Measurements from ENCODE around the gene PEAK1. TPM values are rescaled to one million over a fixed set of nuclear protein-coding genes. Genes with fewer than 3 reads are reported as not detected.

PEAK1 gene
- total RNA-seq, 1 experiment from 2014 or later: 13.8 TPM

GRCh38 chr15:77097921-77098320 lies 322.0 kb downstream of the PEAK1 start:
- CTCF ChIA-PET: no interaction called here
- H3K36me3 ChIP-seq (ENCODE audit: low read depth, low read length): no peaks in the 10 kb centered on the region
- H3K79me2 ChIP-seq (ENCODE audit: low read length): no peaks in the 10 kb centered on the region

GRCh38 chr15:77097248-77097721 lies 322.6 kb downstream of the PEAK1 start:
- CTCF ChIA-PET: no interaction called here
- Histone ChIP-seq H3K79me2 (ENCODE audit: low read length) (no peaks in the 10 kb centered on the region), H3K4me3 (ENCODE audit: low read length) (no peak overlapping the region), H3K4me1 (ENCODE audit: insufficient read depth, low read length) (no peaks in the 10 kb centered on the region), H3K36me3 (ENCODE audit: low read depth, low read length) (no peaks in the 10 kb centered on the region), H3K27me3 (ENCODE audit: low read length) (no peaks in the 10 kb centered on the region), H3F3A (ENCODE audit: low read length, unreplicated experiment) (no peaks in the 10 kb centered on the region), H3K9me2 (replicated peaks; ENCODE audit: low read length) (no peaks in the 10 kb centered on the region), H3K9me3 (ENCODE audit: low read length) (no peaks in the 10 kb centered on the region), H3K4me2 (ENCODE audit: low read length) (no peak overlapping the region), H4K20me1 (ENCODE audit: low read length) (no peaks in the 10 kb centered on the region), H3K9ac (ENCODE audit: low read length) (no peak overlapping the region), H2AFZ (ENCODE audit: low read length) (no peak overlapping the region), H3K27ac (ENCODE audit: low read length) (no peak overlapping the region)
- intact Hi-C loops (cut with micrococcal nuclease): no loop called here
- TF ChIP-seq EZH2 (IDR thresholded peaks at IDR 0.05; ENCODE audit: low read length, unreplicated experiment) (no peak), CTCF (conservative IDR thresholded peaks at IDR 0.05; ENCODE audit: low read depth, low read length) (no peak), EZH2phosphoT487 (IDR thresholded peaks at IDR 0.05; ENCODE audit: borderline replicate concordance, low read length) (no peak)
- no TSS peak for BruUV-seq (replicated peaks)
- POLR2A ChIA-PET (ENCODE audit: unreplicated experiment): no interaction called here
- no peak for ATAC-seq
- DNase-seq: no peak

More at GRCh38 chr15:77097921-77098320, 322.0 kb downstream of the PEAK1 start:
- H3K4me2 ChIP-seq (ENCODE audit: low read length): no peak overlapping the region
- H3K9me2 ChIP-seq (replicated peaks; ENCODE audit: low read length): no peaks in the 10 kb centered on the region
- H3K4me1 ChIP-seq (ENCODE audit: insufficient read depth, low read length): no peaks in the 10 kb centered on the region
- H3F3A ChIP-seq (ENCODE audit: low read length, unreplicated experiment): no peaks in the 10 kb centered on the region
- ATAC-seq (no peak), DNase-seq (no peak)
- no peaks in the 10 kb centered on the region for H4K20me1 ChIP-seq (ENCODE audit: low read length)
- H2AFZ ChIP-seq (ENCODE audit: low read length): no peak overlapping the region
- no peaks in the 10 kb centered on the region for H3K27me3 ChIP-seq (ENCODE audit: low read length)
- no TSS peak for BruUV-seq (replicated peaks)
- no peak overlapping the region for H3K27ac ChIP-seq (ENCODE audit: low read length)
- POLR2A ChIA-PET (ENCODE audit: unreplicated experiment): no interaction called here
- TF ChIP-seq EZH2 (IDR thresholded peaks at IDR 0.05; ENCODE audit: low read length, unreplicated experiment) (no peak), EZH2phosphoT487 (IDR thresholded peaks at IDR 0.05; ENCODE audit: borderline replicate concordance, low read length) (no peak), CTCF (conservative IDR thresholded peaks at IDR 0.05; ENCODE audit: low read depth, low read length) (no peak)
- intact Hi-C loops (cut with micrococcal nuclease): no loop called here
- H3K9me3 ChIP-seq (ENCODE audit: low read length): no peaks in the 10 kb centered on the region
- H3K4me3 ChIP-seq (ENCODE audit: low read length): no peak overlapping the region
- H3K9ac ChIP-seq (ENCODE audit: low read length): no peak overlapping the region

GRCh38 chr15:77096541-77096940 lies 323.4 kb downstream of the PEAK1 start:
- CTCF ChIA-PET: no interaction called here
- no peaks in the 10 kb centered on the region for H3K27me3 ChIP-seq (ENCODE audit: low read length)
- no peaks in the 10 kb centered on the region for H3K79me2 ChIP-seq (ENCODE audit: low read length)
- no peaks in the 10 kb centered on the region for H3K4me1 ChIP-seq (ENCODE audit: insufficient read depth, low read length)
- DNase-seq (no peak), ATAC-seq (no peak)
- no peak for TF ChIP-seq EZH2phosphoT487 (IDR thresholded peaks at IDR 0.05; ENCODE audit: borderline replicate concordance, low read length)
- no peak for TF ChIP-seq EZH2 (IDR thresholded peaks at IDR 0.05; ENCODE audit: low read length, unreplicated experiment)
- TF ChIP-seq CTCF (conservative IDR thresholded peaks at IDR 0.05; ENCODE audit: low read depth, low read length): no peak
- H4K20me1 ChIP-seq (ENCODE audit: low read length): no peaks in the 10 kb centered on the region
- no peak overlapping the region for H3K4me2 ChIP-seq (ENCODE audit: low read length)
- H2AFZ ChIP-seq (ENCODE audit: low read length): no peak overlapping the region
- no TSS peak for BruUV-seq (replicated peaks)
- no peaks in the 10 kb centered on the region for H3K9me3 ChIP-seq (ENCODE audit: low read length)
- no peaks in the 10 kb centered on the region for H3K9me2 ChIP-seq (replicated peaks; ENCODE audit: low read length)
- POLR2A ChIA-PET (ENCODE audit: unreplicated experiment): no interaction called here
- no peaks in the 10 kb centered on the region for H3K36me3 ChIP-seq (ENCODE audit: low read depth, low read length)
- intact Hi-C loops (cut with micrococcal nuclease): no loop called here
- no peak overlapping the region for H3K9ac ChIP-seq (ENCODE audit: low read length)
- H3K27ac ChIP-seq (ENCODE audit: low read length): no peak overlapping the region
- no peak overlapping the region for H3K4me3 ChIP-seq (ENCODE audit: low read length)
- H3F3A ChIP-seq (ENCODE audit: low read length, unreplicated experiment): no peaks in the 10 kb centered on the region

All from PC-3 (cell line).